Vagina (tissue), 2 donors: ENCODE results near the gene PFKFB2.

Experiments used
- CTCF ChIP-seq, 3 experiments: fragments of 450-650 bp in 2 of 3; fragments of 200-600 bp in 1 of 3; sonication (generic) in 1 of 3; IDR thresholded peaks; one replicate each; pipeline ENCODE4 v1.5.1; 2017 to 2019; ENCODE audit warnings: antibody characterized with exemption in 3 of 3, mild to moderate bottlenecking in 2 of 3, moderate library complexity in 2 of 3
- POLR2A ChIP-seq, 2 donors: fragments of 450-650 bp; IDR thresholded peaks; one replicate each; pipeline ENCODE4 v1.6.1; 2017; ENCODE audit warnings: antibody characterized with exemption in 2 of 2, mild to moderate bottlenecking in 2 of 2, moderate library complexity in 2 of 2
- POLR2AphosphoS5 ChIP-seq, 2 donors: sonication (generic); formaldehyde crosslinking; IDR thresholded peaks; one replicate each; pipeline ENCODE4 v1.9.0; 2017; ENCODE audit warnings: antibody characterized with exemption in 2 of 2, mild to moderate bottlenecking in 2 of 2, low read depth in 1 of 2; ENCODE audit not compliant: insufficient read depth in 1 of 2

- no peak for TF ChIP-seq CTCF (IDR thresholded peaks at IDR 0.05)
- no peak for TF ChIP-seq POLR2A (IDR thresholded peaks at IDR 0.05)
- TF ChIP-seq POLR2AphosphoS5 (IDR thresholded peaks at IDR 0.05; ENCODE audit: insufficient read depth in 1 of 2, low read depth in 1 of 2), result no peak
Observed at GRCh38 chr1:207021139-207021861, 31.8 kb upstream of the PFKFB2 start.
